Measurements from ENCODE around the gene ZNF771.

Gene ZNF771

DNA sequence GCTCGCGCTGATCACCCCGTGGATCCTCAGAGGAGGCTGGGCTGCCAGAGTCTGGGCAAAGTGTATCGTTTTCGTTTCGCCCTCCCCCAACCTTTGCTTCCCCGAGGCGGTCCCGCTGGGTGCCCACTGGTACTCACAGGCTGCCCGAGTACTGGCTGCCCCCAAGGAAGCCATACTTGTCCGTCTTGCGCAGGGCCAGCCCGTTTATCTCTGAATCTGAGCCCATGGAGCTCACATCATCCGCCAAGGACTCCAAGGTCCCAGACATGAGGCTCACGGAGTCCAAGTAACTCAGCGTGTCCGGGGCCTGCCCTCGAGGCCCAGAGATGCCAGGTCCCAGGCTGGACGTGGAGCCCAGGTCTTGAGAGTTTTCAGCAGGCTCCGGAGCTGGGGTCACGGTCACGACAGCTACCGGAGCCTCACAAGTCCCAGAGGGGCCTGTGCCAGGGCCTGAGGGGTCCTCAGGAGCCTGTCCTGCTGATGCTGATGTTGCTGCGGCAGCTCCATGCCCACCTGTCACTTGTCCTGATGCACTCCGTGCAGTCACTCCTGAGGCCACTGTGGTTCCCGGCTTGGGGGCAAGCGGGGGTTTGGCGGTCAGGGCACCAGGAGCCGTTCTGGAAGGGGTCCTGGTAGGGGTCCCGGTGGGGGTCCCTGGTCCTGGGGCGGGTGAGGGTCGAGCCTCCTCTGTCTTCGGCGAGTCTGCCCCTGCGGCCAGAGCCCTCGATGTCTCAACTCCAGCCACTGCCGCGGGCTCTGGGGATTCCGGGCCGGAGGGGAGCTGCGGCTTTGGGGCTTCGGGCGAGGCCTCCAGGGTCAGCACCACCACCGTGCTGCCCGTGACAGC, 38.1 kb upstream of the ZNF771 start:
- peaks cover 23% of the 10 kb centered on the region for H3K36me3 Mint-ChIP-seq (ENCODE audit: low read depth)
- H3K27ac Mint-ChIP-seq, result peak overlapping the region in 1 of 3 experiments; percentile 68
- peaks cover 43% of the 10 kb centered on the region for H3K4me1 Mint-ChIP-seq
- H3K4me3 Mint-ChIP-seq, result peak overlapping the region; percentile 91 to 94 (median 92)
- H3K9me3 Mint-ChIP-seq, result no peaks in the 10 kb centered on the region
- no peak for TF ChIP-seq CTCF (IDR thresholded peaks at IDR 0.05; ENCODE audit: unreplicated experiment in 3 of 3)
- no peaks in the 10 kb centered on the region for H3K27me3 Mint-ChIP-seq (ENCODE audit: low read depth)

- Mint-ChIP-seq H3K27me3 (ENCODE audit: low read depth) (no peaks in the 10 kb centered on the region), H3K27ac (no peak overlapping the region), H3K4me3 (peak overlapping the region; percentile 80 to 87 (median 87)), H3K36me3 (ENCODE audit: low read depth) (peaks cover 18% of the 10 kb centered on the region), H3K4me1 (peaks cover 43% of the 10 kb centered on the region), H3K9me3 (no peaks in the 10 kb centered on the region)
- TF ChIP-seq CTCF (IDR thresholded peaks at IDR 0.05; ENCODE audit: unreplicated experiment in 3 of 3), result peak in 1 of 3 experiments; percentile 27
Measured at GRCh38 chr16:30369938-30370455, 37.4 kb upstream of the ZNF771 start.

DNA sequence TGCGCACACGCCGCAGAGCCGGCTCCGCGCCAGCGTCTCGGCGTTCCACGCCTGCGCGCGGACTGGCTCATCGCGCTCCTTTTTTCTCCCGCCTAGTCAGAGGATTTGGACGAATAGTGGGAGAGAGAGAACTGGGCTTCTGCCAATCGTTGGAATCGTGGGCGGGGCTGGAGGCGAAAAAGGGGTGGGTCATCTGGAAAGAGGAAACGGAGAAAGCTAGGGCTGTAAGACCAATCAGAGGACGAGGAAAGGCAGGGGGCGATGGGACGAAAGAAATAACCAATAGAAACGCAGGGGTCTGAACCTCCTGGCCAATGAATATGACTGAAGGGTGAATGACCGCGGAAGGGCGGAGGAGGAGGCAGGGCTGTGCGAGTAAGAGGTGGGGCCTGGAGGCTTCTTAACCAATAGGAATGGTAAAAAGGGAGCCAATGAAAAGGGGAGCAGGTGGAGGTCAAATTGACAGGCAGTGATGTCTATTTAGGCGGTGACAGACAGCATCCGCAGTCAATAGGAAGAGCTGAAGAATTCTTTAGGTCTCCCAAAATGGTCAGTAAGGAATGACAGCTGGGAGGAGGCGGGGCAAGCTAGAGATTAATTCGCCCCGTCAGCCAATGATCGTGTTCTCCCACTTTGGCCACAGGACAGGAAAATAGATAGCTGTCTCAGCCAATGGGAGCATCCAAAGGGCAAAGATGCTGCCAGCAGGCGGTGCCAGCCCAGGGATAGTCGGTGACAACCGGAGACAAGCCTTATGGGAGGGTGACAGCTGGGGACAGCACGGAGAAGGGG, 36.8 kb upstream of the ZNF771 start, which contains the start of gene TBC1D10B:
TSS of gene TBC1D10B (minus strand) at position 39 of the 792 bp plus-strand sequence. CDS start 311 bp downstream, outside the sequence.
- TF ChIP-seq CTCF (IDR thresholded peaks at IDR 0.05; ENCODE audit: unreplicated experiment in 3 of 3), result peak in 2 of 3 experiments; percentile 17 to 37
- peaks cover 37% of the 10 kb centered on the region for H3K4me1 Mint-ChIP-seq
- no peaks in the 10 kb centered on the region for H3K27me3 Mint-ChIP-seq (ENCODE audit: low read depth)
- peak within 1 kb of the TSS; percentile 88 to 97 (median 92) for H3K27ac Mint-ChIP-seq
- H3K36me3 Mint-ChIP-seq (ENCODE audit: low read depth), result peaks cover 12% of the 10 kb centered on the region
- no peaks in the 10 kb centered on the region for H3K9me3 Mint-ChIP-seq
- H3K4me3 Mint-ChIP-seq, result peak within 1 kb of the TSS; percentile 91 to 94 (median 92)

- no peaks in the 10 kb centered on the region for H3K9me3 Mint-ChIP-seq
- peak in 1 of 3 experiments; percentile 7 for TF ChIP-seq CTCF (IDR thresholded peaks at IDR 0.05; ENCODE audit: unreplicated experiment in 3 of 3)
- H3K36me3 Mint-ChIP-seq (ENCODE audit: low read depth), result peaks cover 10% of the 10 kb centered on the region
- peak overlapping the region; percentile 80 to 87 (median 87) for H3K4me3 Mint-ChIP-seq
- peaks cover 34% of the 10 kb centered on the region for H3K4me1 Mint-ChIP-seq
- no peaks in the 10 kb centered on the region for H3K27me3 Mint-ChIP-seq (ENCODE audit: low read depth)
- H3K27ac Mint-ChIP-seq, result peak overlapping the region; percentile 88 to 97 (median 92)
Measured at GRCh38 chr16:30371248-30371816, 36.1 kb upstream of the ZNF771 start.

GRCh38 chr16:30372038-30372712, 35.2 kb upstream of the ZNF771 start:
- peak overlapping the region; percentile 80 to 87 (median 87) for H3K4me3 Mint-ChIP-seq
- H3K9me3 Mint-ChIP-seq, result no peaks in the 10 kb centered on the region
- H3K4me1 Mint-ChIP-seq, result peaks cover 28% of the 10 kb centered on the region
- H3K27me3 Mint-ChIP-seq (ENCODE audit: low read depth), result no peaks in the 10 kb centered on the region
- peaks cover 3% of the 10 kb centered on the region for H3K36me3 Mint-ChIP-seq (ENCODE audit: low read depth)
- no peak for TF ChIP-seq CTCF (IDR thresholded peaks at IDR 0.05; ENCODE audit: unreplicated experiment in 3 of 3)
- peak overlapping the region; percentile 88 to 97 (median 92) for H3K27ac Mint-ChIP-seq
